ENCODE measurements around the gene RPS8. TPM values are rescaled to one million over a fixed set of nuclear protein-coding genes. Genes with fewer than 3 reads are reported as not detected.
A peak's percentile ranks its signal among the peaks of the same experiment; 100 is the strongest.
"Not testable (repeated sequence)": the region's sequence is repeated elsewhere in the genome, so short reads cannot be mapped to it uniquely, and the experiment has no call there.

Gene RPS8
- total RNA-seq, 1 donor from 2014 or later = 1,179 TPM

DNA sequence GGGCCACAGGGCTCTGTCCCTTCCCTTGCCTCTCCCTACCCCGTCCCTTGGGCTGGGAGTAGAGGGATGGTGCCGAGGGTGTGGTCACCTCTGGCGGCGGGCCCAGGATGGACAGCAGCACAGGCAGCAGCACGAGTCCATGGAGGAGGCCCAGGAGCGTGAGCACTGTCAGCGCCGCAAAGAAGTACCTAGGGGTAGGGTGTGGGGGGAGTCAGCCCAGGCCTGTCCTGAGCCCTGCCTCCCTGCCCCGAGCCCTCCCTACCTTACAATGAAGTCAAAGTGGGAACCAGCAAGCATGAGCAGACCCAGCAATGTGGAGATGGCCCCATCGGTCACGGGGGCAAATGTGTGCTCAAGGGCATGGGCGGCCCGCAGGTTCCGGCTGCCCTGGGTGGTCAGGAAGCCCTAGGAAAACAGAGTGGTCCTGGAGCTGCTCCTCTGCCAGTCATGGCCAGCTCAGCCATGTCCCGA, 47.7 kb downstream of the RPS8 start:
- no peak overlapping the region for H3K27ac Mint-ChIP-seq (ENCODE audit: unreplicated experiment)
- peaks cover 24% of the 10 kb centered on the region for H3K4me1 Mint-ChIP-seq (ENCODE audit: low read depth)
- peak; percentile 90 for DNase-seq (ENCODE audit: low spot score)
- TF ChIP-seq, protein P1, sequence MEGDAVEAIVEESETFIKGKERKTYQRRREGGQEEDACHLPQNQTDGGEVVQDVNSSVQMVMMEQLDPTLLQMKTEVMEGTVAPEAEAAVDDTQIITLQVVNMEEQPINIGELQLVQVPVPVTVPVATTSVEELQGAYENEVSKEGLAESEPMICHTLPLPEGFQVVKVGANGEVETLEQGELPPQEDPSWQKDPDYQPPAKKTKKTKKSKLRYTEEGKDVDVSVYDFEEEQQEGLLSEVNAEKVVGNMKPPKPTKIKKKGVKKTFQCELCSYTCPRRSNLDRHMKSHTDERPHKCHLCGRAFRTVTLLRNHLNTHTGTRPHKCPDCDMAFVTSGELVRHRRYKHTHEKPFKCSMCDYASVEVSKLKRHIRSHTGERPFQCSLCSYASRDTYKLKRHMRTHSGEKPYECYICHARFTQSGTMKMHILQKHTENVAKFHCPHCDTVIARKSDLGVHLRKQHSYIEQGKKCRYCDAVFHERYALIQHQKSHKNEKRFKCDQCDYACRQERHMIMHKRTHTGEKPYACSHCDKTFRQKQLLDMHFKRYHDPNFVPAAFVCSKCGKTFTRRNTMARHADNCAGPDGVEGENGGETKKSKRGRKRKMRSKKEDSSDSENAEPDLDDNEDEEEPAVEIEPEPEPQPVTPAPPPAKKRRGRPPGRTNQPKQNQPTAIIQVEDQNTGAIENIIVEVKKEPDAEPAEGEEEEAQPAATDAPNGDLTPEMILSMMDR (IDR thresholded peaks at IDR 0.05) = no peak
- H3K4me3 Mint-ChIP-seq (ENCODE audit: unreplicated experiment) = no peak overlapping the region
- H3K27me3 Mint-ChIP-seq (ENCODE audit: low read depth) = no peaks in the 10 kb centered on the region
- no peaks in the 10 kb centered on the region for H3K36me3 Mint-ChIP-seq (ENCODE audit: low read depth)
- no peaks in the 10 kb centered on the region for H3K9me3 Mint-ChIP-seq (ENCODE audit: low read depth)

DNA sequence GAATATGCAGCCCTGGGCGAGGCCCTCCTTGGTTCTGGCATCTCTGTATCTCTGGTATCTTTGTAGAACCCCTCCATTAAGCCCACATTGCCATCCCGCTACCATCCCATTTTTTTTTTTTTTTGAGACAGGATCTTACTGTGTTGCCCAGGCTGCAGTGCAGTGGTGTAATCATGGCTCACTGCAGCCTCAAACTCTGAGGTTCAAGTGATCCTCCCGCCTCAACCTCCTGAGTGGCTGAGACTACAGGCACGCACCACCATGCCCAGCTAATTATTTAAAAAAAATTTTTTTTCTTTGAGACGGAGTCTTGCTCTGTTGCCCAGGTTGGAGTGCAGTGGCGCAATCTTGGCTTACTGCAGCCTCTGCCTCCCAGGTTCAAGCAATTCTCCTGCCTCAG, 49.1 kb downstream of the RPS8 start:
- not testable (repeated sequence) for H3K4me3 Mint-ChIP-seq (ENCODE audit: unreplicated experiment); H3K9me3 Mint-ChIP-seq (ENCODE audit: low read depth); H3K36me3 Mint-ChIP-seq (ENCODE audit: low read depth); H3K27ac Mint-ChIP-seq (ENCODE audit: unreplicated experiment); H3K27me3 Mint-ChIP-seq (ENCODE audit: low read depth)
- peaks cover 10% of the 10 kb centered on the region for H3K4me1 Mint-ChIP-seq (ENCODE audit: low read depth)
- peak; percentile 17 for DNase-seq (ENCODE audit: low spot score)

DNA sequence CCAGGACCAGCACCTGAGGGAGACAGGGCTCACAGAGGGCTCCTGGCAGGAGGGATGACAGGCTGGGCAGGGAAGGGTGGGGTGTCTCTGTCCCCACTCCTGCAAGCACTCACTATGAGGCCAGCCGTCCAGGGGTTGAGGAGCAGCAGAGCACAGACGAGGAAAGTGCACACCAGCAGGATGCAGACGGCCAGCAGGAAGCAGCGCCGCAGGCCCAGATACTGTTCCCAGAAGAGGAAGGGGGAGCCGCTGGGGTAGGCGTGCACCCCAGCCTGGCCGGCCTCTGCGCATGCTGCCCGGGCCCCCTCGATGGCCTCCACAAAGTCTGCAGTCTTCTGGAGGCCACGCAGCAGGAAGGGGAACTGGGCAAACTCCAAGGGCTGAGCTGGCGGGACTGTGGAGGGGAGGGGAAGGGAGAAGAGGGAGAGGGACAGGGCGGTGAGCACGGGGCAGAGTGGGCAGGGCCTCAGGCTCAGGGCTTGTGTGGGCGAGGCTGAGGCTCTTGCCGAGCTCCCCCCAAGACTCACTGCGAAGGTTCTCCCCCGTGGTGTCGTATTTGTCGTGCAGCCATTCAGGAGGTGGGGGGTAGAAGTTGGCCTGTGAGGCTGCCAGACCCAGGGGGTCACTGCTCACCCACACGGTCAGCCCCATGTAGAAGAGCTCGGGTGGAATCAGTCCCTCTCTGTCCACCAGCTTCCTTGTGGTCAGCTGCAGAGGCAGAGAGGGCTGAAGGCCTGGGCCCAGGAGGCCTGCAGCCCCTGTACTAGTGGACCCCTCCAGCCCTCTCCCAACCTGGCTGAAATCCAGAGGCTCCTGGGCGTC, 51.2 kb downstream of the RPS8 start:
- Mint-ChIP-seq H3K27ac (ENCODE audit: unreplicated experiment) (no peak overlapping the region), H3K4me1 (ENCODE audit: low read depth) (no peaks in the 10 kb centered on the region), H3K4me3 (ENCODE audit: unreplicated experiment) (no peak overlapping the region), H3K27me3 (ENCODE audit: low read depth) (no peaks in the 10 kb centered on the region), H3K36me3 (ENCODE audit: low read depth) (no peaks in the 10 kb centered on the region), H3K9me3 (ENCODE audit: low read depth) (no peaks in the 10 kb centered on the region)
- DNase-seq (ENCODE audit: low spot score) = peak; percentile 86
- TF ChIP-seq, protein P1 (IDR thresholded peaks at IDR 0.05) = no peak

DNA sequence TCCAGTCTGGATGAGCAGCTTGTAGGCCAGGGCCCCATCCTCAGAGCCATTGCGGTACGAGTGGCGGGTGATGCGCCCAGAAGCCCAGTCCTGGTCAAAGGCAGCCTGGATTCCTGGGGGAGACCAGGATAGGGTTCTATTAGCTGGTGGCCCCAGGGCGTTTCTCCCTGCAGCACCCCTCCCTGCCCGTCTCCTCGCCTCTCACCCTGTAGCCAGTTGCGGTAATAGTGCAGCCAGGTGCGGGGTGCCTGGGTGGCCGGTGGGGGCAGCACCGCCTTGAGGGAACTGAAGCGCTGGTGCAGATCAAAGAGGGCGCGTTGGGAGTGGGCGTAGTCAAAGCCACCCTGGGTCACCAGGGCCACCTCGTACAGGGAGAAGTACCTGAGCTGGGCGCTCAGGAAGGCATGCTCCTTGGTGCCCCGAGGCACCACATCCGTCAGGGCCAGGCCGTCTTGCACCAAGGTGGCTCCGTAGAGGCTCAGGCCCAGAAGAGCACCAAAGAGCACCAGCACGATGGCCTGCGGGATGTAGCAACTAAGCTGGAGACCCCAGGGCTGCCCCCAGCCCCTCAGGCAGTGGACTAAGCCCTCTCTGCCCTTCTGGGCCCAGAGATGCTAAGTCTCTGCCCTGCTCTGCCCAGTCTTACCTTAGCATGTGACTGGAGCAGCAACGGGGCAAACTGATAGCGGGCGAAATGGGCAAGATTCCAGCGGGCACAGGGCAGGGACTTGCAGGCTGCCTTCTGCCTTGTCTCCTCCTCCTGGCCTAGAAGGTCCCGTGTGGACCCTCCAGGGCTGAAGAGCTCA, 52.1 kb downstream of the RPS8 start:
- Mint-ChIP-seq H3K27ac (ENCODE audit: unreplicated experiment) (no peak overlapping the region), H3K4me1 (ENCODE audit: low read depth) (no peaks in the 10 kb centered on the region), H3K27me3 (ENCODE audit: low read depth) (no peaks in the 10 kb centered on the region), H3K36me3 (ENCODE audit: low read depth) (no peaks in the 10 kb centered on the region), H3K4me3 (ENCODE audit: unreplicated experiment) (no peak overlapping the region), H3K9me3 (ENCODE audit: low read depth) (no peaks in the 10 kb centered on the region)
- TF ChIP-seq, protein P1 (IDR thresholded peaks at IDR 0.05) = no peak
- peak; percentile 84 for DNase-seq (ENCODE audit: low spot score)

DNA sequence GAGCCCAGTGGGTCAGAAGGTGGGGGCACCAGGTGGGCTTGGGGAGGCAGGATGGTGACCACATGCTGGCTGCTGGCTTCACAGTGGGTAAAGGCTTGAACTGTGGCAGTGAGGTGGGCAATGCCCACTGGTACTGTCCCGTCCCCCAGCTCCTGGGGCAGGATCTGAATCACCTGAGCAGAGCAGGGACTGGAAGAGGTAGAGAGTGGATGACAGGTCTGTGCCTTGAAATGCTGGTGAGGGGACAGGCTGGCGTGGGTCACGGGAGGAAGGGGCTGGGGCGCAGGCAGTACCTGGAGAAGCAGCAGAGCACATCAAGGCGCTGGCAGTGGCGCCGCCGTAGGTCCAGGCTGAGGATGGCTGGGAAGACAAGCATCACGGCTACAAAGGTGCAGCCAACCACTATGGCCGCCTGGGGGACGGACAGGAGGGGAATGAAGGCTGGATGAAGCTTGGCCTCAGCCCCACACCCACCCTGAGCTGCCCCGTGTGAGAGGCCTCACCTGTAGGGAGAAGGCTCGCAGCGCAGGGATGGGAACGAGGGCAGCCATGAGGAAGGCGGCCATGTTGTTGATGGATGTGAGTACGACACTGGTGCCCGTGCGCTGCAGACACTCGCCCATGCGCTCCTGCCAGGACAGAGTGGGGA, 52.8 kb downstream of the RPS8 start:
- Mint-ChIP-seq H3K4me3 (ENCODE audit: unreplicated experiment) (no peak overlapping the region), H3K4me1 (ENCODE audit: low read depth) (no peaks in the 10 kb centered on the region), H3K27me3 (ENCODE audit: low read depth) (no peaks in the 10 kb centered on the region), H3K9me3 (ENCODE audit: low read depth) (no peaks in the 10 kb centered on the region), H3K36me3 (ENCODE audit: low read depth) (no peaks in the 10 kb centered on the region), H3K27ac (ENCODE audit: unreplicated experiment) (no peak overlapping the region)
- DNase-seq (ENCODE audit: low spot score) = peak; percentile 84
- TF ChIP-seq, protein P1 (IDR thresholded peaks at IDR 0.05) = no peak

Other genes starting within 250 kb of the RPS8 start
- 5.2 to 7.2 TPM (median 5.8 TPM) in 3 replicates for gene TMEM53, start 101.1 kb upstream of the RPS8 start, total RNA-seq
- gene ARMH1, start 100.8 kb upstream of the RPS8 start, total RNA-seq = 1.3 to 2.1 TPM (median 1.7 TPM) in 3 replicates
- gene RNU5D-1, start 44.4 kb upstream of the RPS8 start, total RNA-seq = not detected in 3 replicates
- gene KIF2C, start 35.7 kb upstream of the RPS8 start, total RNA-seq = 5.4 to 6.7 TPM (median 6.2 TPM) in 3 replicates
- gene BEST4, start 12.6 kb downstream of the RPS8 start, total RNA-seq = 0.19 to 0.37 TPM (median 0.33 TPM) in 3 replicates
- gene PLK3, start 24.8 kb downstream of the RPS8 start, total RNA-seq = 24.2 to 30.0 TPM (median 29.0 TPM) in 3 replicates
- gene DYNLT4, start 31.8 kb downstream of the RPS8 start, total RNA-seq = not detected in 3 replicates
- 43.4 to 46.5 TPM (median 44.1 TPM) in 3 replicates for gene BTBD19, start 33.0 kb downstream of the RPS8 start, total RNA-seq
- gene PTCH2, start 67.7 kb downstream of the RPS8 start, total RNA-seq = 1.3 to 2.0 TPM (median 1.3 TPM) in 3 replicates
- 24.4 to 37.5 TPM (median 30.0 TPM) in 3 replicates for gene EIF2B3, start 211.1 kb downstream of the RPS8 start, total RNA-seq
- gene HECTD3, start 235.8 kb downstream of the RPS8 start, total RNA-seq = 34.5 to 43.6 TPM (median 36.5 TPM) in 3 replicates
- gene UROD, start 236.7 kb downstream of the RPS8 start, total RNA-seq = 92.3 to 125 TPM (median 99.7 TPM) in 3 replicates